DMS153 treated with DMSO at 0.1 percent for 48 hours (cell line): ENCODE results near the gene KRTAP4-11.
"Not testable (repeated sequence)": the region's sequence is repeated elsewhere in the genome, so short reads cannot be mapped to it uniquely, and the experiment has no call there.

Experiments used
- DNase-seq: peaks from one replicate; lab custom pipeline; 2025; ENCODE audit not compliant: unreplicated experiment; lab: John Stamatoyannopoulos, UW

KRTAP4-11 gene

GRCh38 chr17:41117846-41118386, at the start of gene KRTAP4-11:
TSS of gene KRTAP4-11 (minus strand) at chr17:41118373. CDS start at chr17:41118315, 58 bp downstream.
- not testable (repeated sequence) for DNase-seq

- DNase-seq = no peak
Measured at GRCh38 chr17:41167561-41167960, 49.4 kb upstream of the KRTAP4-11 start.

GRCh38 chr17:41163828-41164227, 45.7 kb upstream of the KRTAP4-11 start:
- no peak for DNase-seq

GRCh38 chr17:41160648-41161047, 42.5 kb upstream of the KRTAP4-11 start, which contains the start of gene KRTAP4-4:
TSS of gene KRTAP4-4 (minus strand) at chr17:41160748. CDS start at chr17:41160691, 57 bp downstream.
- DNase-seq = no peak

GRCh38 chr17:41160190-41160589, 42.0 kb upstream of the KRTAP4-11 start:
- DNase-seq = not testable (repeated sequence)

- no peak for DNase-seq
Measured at GRCh38 chr17:41153856-41154255, 35.7 kb upstream of the KRTAP4-11 start.

- no peak for DNase-seq
Measured at GRCh38 chr17:41151525-41151924, 33.4 kb upstream of the KRTAP4-11 start.

- DNase-seq = no peak
Measured at GRCh38 chr17:41150026-41150425, 31.9 kb upstream of the KRTAP4-11 start.

GRCh38 chr17:41149652-41149985, 31.4 kb upstream of the KRTAP4-11 start, which contains the start of gene KRTAP4-5:
TSS of gene KRTAP4-5 (minus strand) at chr17:41149825. CDS start at chr17:41149767, 58 bp downstream.
- DNase-seq = no peak

GRCh38 chr17:41148971-41149651, 30.9 kb upstream of the KRTAP4-11 start:
- DNase-seq = not testable (repeated sequence)

- no peak for DNase-seq
Measured at GRCh38 chr17:41147531-41148204, 29.5 kb upstream of the KRTAP4-11 start.

GRCh38 chr17:41145261-41145660, 27.1 kb upstream of the KRTAP4-11 start:
- DNase-seq = no peak

GRCh38 chr17:41144846-41145245, 26.7 kb upstream of the KRTAP4-11 start:
- DNase-seq = no peak

GRCh38 chr17:41141361-41141760, 23.2 kb upstream of the KRTAP4-11 start:
- DNase-seq = no peak

GRCh38 chr17:41140360-41141131, 22.4 kb upstream of the KRTAP4-11 start, which contains the start of gene KRTAP4-6:
TSS of gene KRTAP4-6 (minus strand) at chr17:41140544. CDS start at chr17:41140487, 57 bp downstream.
- no peak for DNase-seq

- not testable (repeated sequence) for DNase-seq
Measured at GRCh38 chr17:41139865-41140264, 21.7 kb upstream of the KRTAP4-11 start.

GRCh38 chr17:41133880-41134735, 15.9 kb upstream of the KRTAP4-11 start:
- no peak for DNase-seq

- no peak for DNase-seq
Measured at GRCh38 chr17:41131979-41132378, 13.8 kb upstream of the KRTAP4-11 start.

- DNase-seq = no peak
Measured at GRCh38 chr17:41127371-41127770, 9.2 kb upstream of the KRTAP4-11 start.

GRCh38 chr17:41126412-41126811, 8.2 kb upstream of the KRTAP4-11 start:
- DNase-seq = no peak
